Ovary (tissue), 3 donors: ENCODE results near the gene NUDT1.

Experiments
- CTCF ChIP-seq, 3 donors: fragments of 450-650 bp in 2 of 3; fragments of 200-600 bp in 1 of 3; IDR thresholded peaks; one replicate each; pipeline versions ENCODE4 v1.5.1 to v1.8.0; 2016 to 2022; ENCODE audit warnings: antibody characterized with exemption in 3 of 3, mild to moderate bottlenecking in 1 of 3
- EP300 ChIP-seq: sonication (generic); formaldehyde crosslinking; IDR thresholded peaks from one replicate; pipeline ENCODE4 v1.6.1; 2017; ENCODE audit warnings: antibody characterized with exemption
- POLR2A ChIP-seq: fragments of 450-650 bp; IDR thresholded peaks from one replicate; pipeline ENCODE4 v1.6.1; 2017; ENCODE audit warnings: antibody characterized with exemption, mild to moderate bottlenecking, moderate library complexity
- donor health status: DM: no; HTN: no; CAD: no.

GRCh38 chr7:2288503-2288902 lies 46.5 kb downstream of the NUDT1 start:
- TF ChIP-seq POLR2A (no peak), CTCF (IDR thresholded peaks at IDR 0.05) (no peak), EP300 (no peak)
